Measurements from ENCODE around the gene DRAXIN.

DNA sequence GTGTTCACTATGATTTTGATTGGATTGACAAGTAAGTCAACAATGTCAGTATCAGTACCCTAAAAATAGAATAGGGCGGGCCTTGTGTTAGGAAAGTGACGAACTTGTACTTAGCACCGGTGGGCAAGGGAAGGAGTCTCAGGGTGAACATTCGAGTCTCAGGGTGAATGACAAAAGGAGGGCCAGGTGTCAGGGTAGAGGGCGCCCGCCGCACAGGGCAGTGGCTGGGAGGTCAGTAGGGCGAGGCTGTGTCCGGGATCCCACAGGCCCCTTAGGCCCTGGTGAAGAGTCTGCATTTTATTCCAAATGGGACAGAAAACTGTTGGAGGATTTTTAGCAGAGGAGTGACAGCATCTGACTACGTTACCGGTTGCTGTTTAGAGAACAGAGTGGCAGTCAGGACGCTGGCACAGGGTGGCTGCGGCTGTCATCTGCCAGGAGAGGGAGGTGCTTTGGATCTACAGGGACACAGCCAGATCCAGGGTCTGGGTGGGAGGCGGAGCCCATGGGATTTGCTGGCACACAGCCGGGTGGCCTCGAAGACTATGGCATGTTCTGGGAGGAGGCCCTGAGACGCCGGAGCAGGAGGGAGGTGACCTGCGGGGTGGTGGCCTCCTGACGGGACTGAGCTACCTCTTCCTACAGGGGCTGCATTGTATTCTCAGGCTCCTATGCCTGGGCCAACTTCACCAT is 55.4 kb downstream of the DRAXIN start:
- TF ChIP-seq, protein P1, sequence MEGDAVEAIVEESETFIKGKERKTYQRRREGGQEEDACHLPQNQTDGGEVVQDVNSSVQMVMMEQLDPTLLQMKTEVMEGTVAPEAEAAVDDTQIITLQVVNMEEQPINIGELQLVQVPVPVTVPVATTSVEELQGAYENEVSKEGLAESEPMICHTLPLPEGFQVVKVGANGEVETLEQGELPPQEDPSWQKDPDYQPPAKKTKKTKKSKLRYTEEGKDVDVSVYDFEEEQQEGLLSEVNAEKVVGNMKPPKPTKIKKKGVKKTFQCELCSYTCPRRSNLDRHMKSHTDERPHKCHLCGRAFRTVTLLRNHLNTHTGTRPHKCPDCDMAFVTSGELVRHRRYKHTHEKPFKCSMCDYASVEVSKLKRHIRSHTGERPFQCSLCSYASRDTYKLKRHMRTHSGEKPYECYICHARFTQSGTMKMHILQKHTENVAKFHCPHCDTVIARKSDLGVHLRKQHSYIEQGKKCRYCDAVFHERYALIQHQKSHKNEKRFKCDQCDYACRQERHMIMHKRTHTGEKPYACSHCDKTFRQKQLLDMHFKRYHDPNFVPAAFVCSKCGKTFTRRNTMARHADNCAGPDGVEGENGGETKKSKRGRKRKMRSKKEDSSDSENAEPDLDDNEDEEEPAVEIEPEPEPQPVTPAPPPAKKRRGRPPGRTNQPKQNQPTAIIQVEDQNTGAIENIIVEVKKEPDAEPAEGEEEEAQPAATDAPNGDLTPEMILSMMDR (optimal IDR thresholded peaks at IDR 0.05 in 1 of 3, IDR thresholded peaks at IDR 0.05 in 1 of 3, conservative IDR thresholded peaks at IDR 0.05 in 1 of 3; ENCODE audit: extremely low read depth in 1 of 3, insufficient read depth in 2 of 3, low read length in 3 of 3): no peak
- no peak for TF ChIP-seq EZH2 (IDR thresholded peaks at IDR 0.05; ENCODE audit: low read length)
